NCI-H146 treated with DMSO at 0.1 percent for 48 hours (cell line): Measurements from ENCODE around the gene SIRT4.
"Not testable (repeated sequence)": the region's sequence is repeated elsewhere in the genome, so short reads cannot be mapped to it uniquely, and the experiment has no call there.

ENCODE experiments used
- DNase-seq: peaks from one replicate; lab custom pipeline; 2025; ENCODE audit not compliant: unreplicated experiment; lab: John Stamatoyannopoulos, UW

SIRT4 gene

GRCh38 chr12:120332523-120332922, 30.4 kb downstream of the SIRT4 start:
- DNase-seq = no peak

- peak; percentile 22 for DNase-seq
These were observed 33.3 kb downstream of the SIRT4 start for GRCh38 chr12:120335447-120335846.

GRCh38 chr12:120336392-120336791, 34.3 kb downstream of the SIRT4 start:
- not testable (repeated sequence) for DNase-seq

DNA sequence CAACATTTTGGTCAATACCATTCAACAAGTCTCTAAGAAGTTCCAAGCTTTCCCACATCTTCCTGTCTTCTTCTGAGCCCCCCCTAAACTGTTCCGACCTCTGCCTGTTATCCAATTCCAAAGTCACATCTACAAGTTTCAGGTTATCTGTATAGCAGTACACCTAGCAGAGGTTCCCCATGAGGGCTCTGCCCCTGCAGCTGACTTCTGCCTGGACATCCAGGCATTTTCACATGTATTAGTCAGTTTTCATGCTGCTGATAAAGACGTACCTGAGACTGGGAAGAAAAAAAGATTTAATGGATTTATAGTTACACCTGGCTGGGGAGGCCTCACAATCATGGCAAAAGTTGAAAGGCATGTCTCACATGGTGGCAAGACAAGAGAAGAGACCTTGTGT, 35.6 kb downstream of the SIRT4 start:
- DNase-seq = no peak

- no peak for DNase-seq
These were observed 37.1 kb downstream of the SIRT4 start for GRCh38 chr12:120339256-120339655.

GRCh38 chr12:120342175-120343038, 40.3 kb downstream of the SIRT4 start:
- no peak for DNase-seq

DNA sequence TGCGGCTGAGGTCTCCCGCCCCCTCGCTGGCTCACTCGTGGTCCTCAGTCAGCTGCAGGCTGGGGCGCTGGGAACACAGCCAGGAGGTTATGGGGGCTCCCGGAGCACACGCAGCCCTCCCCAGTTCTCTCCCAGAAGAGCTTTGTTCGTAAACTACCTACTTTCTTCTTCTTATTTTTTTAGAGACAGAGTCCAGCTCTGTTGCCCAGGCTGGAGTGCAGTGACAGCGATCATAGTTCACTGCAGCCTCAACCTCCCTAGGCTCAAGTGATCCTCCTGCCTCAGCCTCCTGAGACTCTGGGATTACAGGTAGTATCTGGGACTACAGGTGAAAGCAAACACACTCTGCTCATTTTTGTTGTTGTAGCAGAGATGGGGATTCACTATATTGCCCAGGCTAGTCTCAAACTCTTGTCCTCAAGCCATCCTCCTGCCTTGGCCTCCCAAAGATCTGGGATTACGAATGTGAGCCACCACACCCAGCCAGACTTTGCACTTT, 41.0 kb downstream of the SIRT4 start:
- no peak for DNase-seq

- no peak for DNase-seq
These were observed 41.6 kb downstream of the SIRT4 start for GRCh38 chr12:120343692-120344091.

GRCh38 chr12:120346031-120346430, 43.9 kb downstream of the SIRT4 start:
- DNase-seq = no peak

DNA sequence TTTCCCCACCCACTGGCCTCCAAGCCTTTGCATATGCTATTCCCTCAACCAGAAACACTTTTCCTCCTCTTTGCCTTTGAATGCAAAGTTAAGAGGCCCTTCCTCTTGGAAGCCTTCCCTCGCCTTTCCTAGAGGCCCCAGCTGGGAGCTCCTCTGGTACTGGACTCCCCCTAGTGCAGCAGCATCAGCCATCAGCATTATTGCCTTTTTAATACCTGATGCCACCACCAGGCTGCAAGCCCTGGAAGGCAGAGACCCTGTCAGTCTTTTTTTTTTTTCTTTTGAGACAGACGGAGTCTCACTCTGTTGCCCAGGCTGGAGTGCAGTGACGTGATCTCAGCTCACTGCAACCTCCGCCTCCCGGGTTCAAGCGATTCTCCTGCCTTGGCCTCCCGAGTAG, 44.6 kb downstream of the SIRT4 start:
- no peak for DNase-seq

DNA sequence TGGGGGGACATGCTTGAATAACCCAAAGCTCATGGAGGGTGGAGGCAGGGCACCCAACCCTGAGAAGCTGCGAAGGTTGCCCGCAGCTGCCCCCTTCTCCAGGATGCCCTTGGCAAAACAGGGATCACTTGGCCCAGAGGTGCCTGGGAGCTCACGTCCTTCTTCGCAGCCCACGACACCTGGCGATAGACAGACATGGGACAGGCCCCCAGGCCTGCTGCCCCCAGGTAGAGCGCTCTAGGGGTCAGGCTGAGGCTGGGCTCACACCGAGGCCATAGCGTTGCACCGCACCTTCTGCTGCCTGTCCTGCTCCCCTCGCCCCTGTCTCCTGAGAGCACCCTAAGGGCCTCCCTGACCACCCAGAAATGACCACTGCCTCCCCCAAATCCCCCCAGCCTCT, 45.6 kb downstream of the SIRT4 start:
- DNase-seq = no peak

GRCh38 chr12:120350576-120351350, 48.6 kb downstream of the SIRT4 start:
- no peak for DNase-seq

DNA sequence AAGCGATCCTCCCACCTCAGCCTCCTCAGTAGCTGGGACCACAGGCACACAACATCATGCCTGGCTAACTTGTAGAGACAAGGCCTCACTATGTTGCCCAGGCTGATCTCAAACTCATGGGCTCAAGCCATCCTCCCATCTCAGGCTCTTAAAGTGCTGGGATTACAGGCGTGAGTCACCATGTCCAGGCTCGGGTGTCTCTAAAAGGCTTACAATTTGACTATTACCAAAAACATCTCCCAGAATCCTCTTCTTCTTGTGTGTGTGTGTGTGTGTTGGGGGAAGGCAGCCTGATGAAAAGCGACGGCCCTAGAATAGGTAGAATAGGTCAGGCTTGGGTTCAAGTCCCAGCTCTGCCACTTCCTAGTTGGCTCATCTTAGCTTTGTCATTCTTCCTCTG, 50.0 kb downstream of the SIRT4 start:
- no peak for DNase-seq

DNA sequence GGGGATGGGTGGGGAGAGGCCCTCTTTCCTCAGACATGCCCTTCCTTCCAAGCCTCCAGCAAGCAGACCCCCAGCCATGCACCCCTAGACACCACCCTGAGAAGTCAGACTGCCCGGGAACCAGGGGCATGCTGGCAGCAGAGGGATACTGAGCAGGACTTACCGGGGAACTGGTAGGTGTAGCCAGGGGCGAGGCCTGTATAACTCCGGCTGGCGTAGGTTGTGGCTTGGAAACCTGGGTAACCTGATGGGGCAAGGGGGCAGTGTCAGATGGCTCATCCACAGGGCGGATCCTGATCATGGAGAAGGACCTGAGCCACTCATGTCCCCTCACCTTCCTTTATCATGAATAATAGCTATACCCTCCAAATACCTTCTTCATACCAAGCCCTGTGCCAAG, 51.0 kb downstream of the SIRT4 start:
- no peak for DNase-seq

DNA sequence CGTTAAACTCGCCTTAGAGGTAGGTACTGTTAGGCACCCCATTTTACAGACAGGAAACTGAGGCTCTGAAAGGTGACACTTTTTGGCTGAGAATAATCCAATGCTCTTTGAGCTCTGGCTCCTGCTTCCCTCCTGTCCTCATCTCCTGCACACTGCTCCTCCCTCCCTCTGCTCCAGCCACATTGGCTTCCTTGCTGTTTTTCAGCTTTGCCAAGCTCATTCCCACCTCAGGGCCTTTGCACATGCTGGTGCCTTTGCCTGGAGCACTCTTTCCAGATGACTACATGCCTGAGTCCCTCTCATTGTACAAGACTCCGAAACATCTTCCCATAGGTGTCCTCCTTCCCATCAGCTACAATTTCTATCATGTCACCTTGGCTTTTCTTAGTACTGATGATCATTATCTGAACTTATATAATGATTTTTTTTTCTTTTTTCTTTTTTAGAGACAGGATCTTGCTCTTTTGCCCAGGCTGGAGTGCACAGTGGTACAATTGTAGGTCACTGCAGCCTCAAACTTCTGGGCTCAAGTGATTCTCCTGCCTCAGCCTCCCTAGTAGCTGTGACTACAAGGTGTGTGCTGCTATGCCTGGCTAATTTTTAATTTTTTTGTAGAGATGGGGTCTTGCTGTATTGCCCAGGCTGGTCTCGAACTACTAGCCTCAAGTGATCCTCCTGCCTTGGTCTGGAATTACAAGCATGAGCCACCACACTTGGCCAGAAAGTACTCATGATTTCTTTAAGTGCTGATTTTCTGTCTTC, 51.6 kb downstream of the SIRT4 start:
- no peak for DNase-seq

DNA sequence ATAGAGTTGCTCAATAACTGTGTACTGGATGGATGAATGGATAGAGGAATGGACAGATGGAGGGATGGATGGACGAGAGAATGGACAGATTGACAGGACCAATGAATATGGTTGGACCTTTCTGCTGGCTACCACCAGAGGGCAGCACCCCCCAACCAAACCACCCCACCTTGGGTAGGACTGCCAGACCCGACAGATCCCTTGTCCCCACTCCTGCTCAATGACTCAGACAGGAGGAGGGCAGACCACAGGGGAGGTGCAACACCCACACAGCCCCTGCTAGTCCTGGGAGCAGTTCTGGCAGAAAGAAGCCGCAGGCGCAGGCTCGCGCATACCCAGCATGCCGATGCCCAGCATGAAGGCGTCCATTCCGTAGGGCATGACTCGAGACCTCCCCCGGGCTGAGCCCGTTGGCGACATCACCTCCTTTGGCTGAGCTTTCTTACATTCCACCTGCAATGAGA, 54.5 kb downstream of the SIRT4 start:
- peak; percentile 14 for DNase-seq

DNA sequence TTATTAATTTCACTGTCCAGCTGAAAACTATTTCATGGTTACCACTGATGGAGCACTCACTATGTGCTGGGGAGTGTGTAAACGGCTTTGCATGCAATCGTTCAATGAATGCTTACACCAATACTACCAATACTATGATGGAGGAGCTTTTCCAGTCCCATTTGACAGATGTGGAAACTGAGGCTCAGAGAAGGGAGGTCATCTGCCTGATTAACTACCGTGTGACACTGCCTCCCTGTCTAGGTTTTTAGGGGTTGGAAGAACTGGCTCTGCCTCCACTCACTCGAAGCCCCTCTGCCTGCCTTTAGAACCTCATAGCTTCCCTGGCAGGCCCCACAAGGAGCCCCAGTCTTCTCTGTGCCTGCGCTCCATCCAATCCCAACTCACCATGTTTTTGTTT, 55.0 kb downstream of the SIRT4 start:
- no peak for DNase-seq

DNA sequence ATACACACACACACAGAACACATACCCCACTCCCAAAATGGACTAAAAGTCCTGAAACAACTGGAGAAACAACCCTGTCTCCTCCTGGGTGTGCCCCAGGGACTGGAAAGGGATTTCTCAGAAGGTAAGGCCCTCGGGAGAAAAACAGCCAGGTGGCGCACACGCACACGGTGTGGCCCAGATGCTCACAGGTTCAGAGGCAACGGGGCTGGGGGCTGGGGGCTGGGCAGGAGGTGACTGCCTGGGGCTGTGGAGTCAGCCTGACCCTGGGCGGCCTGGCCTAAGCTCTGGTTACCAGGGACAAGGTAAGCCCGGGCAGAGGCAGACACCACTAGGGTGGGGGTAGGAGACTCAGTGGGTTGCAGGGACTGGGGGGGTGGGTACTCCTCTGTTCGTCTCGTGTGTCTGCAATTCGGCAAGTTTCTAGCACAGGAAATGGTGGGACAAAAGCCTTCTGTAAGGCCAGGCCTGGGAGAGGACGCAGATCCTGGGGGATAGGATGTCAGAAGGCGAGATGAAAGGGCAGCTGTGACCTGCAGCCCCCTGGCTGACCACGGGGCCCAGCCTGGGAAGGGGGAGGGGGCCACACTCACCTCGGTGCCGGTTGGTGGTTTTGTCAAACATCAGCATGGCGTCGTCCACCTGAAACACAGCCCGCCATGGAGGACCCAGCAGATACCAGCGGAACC, 56.4 kb downstream of the SIRT4 start:
- no peak for DNase-seq

- no peak for DNase-seq
These were observed 57.0 kb downstream of the SIRT4 start for GRCh38 chr12:120359128-120359527.

GRCh38 chr12:120361506-120362208, 59.5 kb downstream of the SIRT4 start:
- peak; percentile 76 for DNase-seq
